ENCODE data around the gene EFCAB6.

- TF ChIP-seq, protein P1, sequence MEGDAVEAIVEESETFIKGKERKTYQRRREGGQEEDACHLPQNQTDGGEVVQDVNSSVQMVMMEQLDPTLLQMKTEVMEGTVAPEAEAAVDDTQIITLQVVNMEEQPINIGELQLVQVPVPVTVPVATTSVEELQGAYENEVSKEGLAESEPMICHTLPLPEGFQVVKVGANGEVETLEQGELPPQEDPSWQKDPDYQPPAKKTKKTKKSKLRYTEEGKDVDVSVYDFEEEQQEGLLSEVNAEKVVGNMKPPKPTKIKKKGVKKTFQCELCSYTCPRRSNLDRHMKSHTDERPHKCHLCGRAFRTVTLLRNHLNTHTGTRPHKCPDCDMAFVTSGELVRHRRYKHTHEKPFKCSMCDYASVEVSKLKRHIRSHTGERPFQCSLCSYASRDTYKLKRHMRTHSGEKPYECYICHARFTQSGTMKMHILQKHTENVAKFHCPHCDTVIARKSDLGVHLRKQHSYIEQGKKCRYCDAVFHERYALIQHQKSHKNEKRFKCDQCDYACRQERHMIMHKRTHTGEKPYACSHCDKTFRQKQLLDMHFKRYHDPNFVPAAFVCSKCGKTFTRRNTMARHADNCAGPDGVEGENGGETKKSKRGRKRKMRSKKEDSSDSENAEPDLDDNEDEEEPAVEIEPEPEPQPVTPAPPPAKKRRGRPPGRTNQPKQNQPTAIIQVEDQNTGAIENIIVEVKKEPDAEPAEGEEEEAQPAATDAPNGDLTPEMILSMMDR (IDR thresholded peaks at IDR 0.05; ENCODE audit: low read depth, low read length, poor library complexity, severe bottlenecking), result no peak
- TF ChIP-seq EZH2phosphoT487 (IDR thresholded peaks at IDR 0.05; ENCODE audit: borderline replicate concordance, low read length), result no peak
These were observed 39.8 kb upstream of the EFCAB6 start for GRCh38 chr22:43851979-43852307.

Data from DOHH2 (cell line).